ENCODE data around the gene RFX8. TPM values are rescaled to one million over a fixed set of nuclear protein-coding genes. Genes with fewer than 3 reads are reported as not detected.

Gene RFX8
- total and polyA plus RNA-seq, 7 donors: 0.12 to 0.83 TPM; not detected in 5

DNA sequence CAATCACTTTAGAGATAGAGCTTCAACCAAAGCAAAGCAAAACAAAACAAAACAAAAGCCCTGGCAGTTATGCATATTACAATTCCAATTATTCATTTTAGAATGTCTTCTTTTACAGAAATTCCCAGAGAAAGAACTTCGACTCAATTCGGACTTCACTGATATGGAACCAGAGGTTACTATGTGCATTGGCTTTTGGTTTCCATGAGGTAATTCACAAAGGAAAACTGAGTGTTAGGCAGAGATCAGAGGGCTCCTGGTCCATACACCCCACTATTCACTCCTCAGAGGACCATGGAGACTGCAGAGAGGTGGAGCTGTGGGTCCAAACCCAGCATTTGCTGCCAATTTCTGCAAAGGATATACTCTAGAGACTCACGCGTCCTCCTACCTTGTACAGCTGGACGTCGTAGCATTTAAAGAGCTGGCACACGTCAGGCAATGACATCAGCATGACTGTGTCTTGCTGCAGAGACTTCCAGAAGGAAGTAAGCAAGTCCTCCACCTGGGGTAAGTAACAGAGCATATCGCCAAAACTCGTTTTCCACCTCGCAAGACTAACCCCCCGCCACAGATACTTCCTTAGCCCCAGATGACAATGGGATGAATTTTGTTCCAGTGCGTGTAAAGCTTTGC lies 56.3 kb downstream of the RFX8 start:
- H3K27me3 ChIP-seq: no peaks in the 10 kb centered on the region
- intact Hi-C loops (cut with DNase I): loop anchor here (1.0 kb wide), 1 partner anchor 413 kb away; no protein-coding TSS in a partner anchor
- H3K36me3 ChIP-seq: no peaks in the 10 kb centered on the region
- TF ChIP-seq, protein P1, sequence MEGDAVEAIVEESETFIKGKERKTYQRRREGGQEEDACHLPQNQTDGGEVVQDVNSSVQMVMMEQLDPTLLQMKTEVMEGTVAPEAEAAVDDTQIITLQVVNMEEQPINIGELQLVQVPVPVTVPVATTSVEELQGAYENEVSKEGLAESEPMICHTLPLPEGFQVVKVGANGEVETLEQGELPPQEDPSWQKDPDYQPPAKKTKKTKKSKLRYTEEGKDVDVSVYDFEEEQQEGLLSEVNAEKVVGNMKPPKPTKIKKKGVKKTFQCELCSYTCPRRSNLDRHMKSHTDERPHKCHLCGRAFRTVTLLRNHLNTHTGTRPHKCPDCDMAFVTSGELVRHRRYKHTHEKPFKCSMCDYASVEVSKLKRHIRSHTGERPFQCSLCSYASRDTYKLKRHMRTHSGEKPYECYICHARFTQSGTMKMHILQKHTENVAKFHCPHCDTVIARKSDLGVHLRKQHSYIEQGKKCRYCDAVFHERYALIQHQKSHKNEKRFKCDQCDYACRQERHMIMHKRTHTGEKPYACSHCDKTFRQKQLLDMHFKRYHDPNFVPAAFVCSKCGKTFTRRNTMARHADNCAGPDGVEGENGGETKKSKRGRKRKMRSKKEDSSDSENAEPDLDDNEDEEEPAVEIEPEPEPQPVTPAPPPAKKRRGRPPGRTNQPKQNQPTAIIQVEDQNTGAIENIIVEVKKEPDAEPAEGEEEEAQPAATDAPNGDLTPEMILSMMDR (IDR thresholded peaks at IDR 0.05): no peak
- TF ChIP-seq EP300 (IDR thresholded peaks at IDR 0.05) (no peak), POLR2A (IDR thresholded peaks at IDR 0.05) (no peak), POLR2AphosphoS5 (IDR thresholded peaks at IDR 0.05) (no peak)
- no peaks in the 10 kb centered on the region for H3K4me1 ChIP-seq
- H3K9me3 ChIP-seq: no peaks in the 10 kb centered on the region
- WGBS, 2 donors: 76 to 81% methylated on average over 12 of the region's 12 CpGs
- H3K4me3 ChIP-seq: no peak overlapping the region
- H3K27ac ChIP-seq: no peak overlapping the region
- DNase-seq: no peak

DNA sequence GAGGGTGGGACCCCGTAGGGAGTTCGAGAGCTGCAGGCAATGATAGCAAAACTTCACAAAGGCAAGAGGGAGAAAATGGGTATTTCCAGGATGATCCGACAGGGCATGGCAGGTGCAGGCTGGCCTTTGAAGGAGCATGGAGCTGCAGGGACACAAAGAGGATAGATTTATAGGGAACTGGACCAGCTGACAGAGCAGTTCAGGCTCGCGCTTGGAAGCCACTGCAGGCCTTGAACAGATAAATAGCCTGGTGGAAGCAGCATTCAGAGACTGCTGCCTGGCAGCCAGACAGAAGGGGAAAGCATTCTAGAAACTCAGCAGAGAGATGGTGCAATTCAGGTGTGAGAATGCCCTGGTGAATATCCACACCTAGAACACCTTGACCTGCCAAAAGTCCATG lies 58.3 kb downstream of the RFX8 start:
- intact Hi-C loops (cut with DNase I): no loop called here
- H3K27ac ChIP-seq: no peak overlapping the region
- H3K36me3 ChIP-seq: no peaks in the 10 kb centered on the region
- WGBS, 2 donors: 90 to 91% methylated on average over 5 of the region's 5 CpGs
- no peak overlapping the region for H3K4me3 ChIP-seq
- H3K27me3 ChIP-seq: no peaks in the 10 kb centered on the region
- no peak for DNase-seq
- no peaks in the 10 kb centered on the region for H3K9me3 ChIP-seq
- no peaks in the 10 kb centered on the region for H3K4me1 ChIP-seq
- TF ChIP-seq EP300 (IDR thresholded peaks at IDR 0.05): no peak
- TF ChIP-seq, protein P1 (IDR thresholded peaks at IDR 0.05): no peak
- no peak for TF ChIP-seq POLR2AphosphoS5 (IDR thresholded peaks at IDR 0.05)
- no peak for TF ChIP-seq POLR2A (IDR thresholded peaks at IDR 0.05)

DNA sequence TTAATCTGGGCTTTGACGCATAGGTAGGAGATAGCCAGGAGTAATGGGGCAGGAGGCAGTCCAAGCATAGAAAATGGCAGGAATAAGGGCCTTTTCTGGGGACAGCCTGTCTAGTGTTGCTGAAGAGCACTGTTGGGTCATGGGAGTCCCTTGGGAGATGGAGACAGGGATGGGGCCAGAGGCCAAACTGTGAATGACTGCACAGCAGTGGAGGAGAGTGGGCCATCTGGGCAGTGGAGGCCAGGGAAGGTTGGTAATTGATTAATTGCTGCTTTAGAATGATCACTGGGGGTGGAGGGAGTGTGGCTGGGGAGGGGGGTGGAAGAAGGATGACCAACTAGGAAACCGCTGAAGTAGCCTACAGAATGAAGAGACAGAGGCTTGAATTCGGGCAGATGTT lies 59.0 kb downstream of the RFX8 start:
- 92 to 95% methylated on average over 3 of the region's 3 CpGs for WGBS, 2 donors
- Histone ChIP-seq H3K27me3 (no peaks in the 10 kb centered on the region), H3K4me3 (no peak overlapping the region), H3K27ac (no peak overlapping the region), H3K4me1 (no peaks in the 10 kb centered on the region), H3K36me3 (no peaks in the 10 kb centered on the region), H3K9me3 (no peaks in the 10 kb centered on the region)
- intact Hi-C loops (cut with DNase I): no loop called here
- no peak for DNase-seq
- no peak for TF ChIP-seq POLR2A (IDR thresholded peaks at IDR 0.05)
- no peak for TF ChIP-seq EP300 (IDR thresholded peaks at IDR 0.05)
- TF ChIP-seq POLR2AphosphoS5 (IDR thresholded peaks at IDR 0.05): no peak
- TF ChIP-seq, protein P1 (IDR thresholded peaks at IDR 0.05): no peak

DNA sequence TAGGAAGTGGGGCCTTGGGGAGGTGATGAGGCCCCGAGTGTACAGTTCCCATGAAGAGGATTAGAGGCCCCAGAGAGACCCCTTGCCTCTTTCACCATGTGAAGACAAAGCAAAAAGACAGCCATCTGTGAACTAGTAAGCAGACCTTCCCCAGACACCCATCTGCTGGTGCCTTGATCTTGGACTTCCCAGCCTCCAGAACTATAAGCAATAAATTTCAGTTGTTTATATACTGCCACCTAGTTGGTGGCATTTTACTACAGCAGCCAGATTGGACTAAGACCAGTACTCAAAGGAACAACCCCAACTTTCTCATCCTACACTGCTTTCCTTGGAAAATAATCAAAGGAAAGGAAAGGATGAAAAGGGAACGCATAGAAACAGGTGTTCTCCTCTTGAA lies 59.7 kb downstream of the RFX8 start:
- Histone ChIP-seq H3K4me3 (no peak overlapping the region), H3K27ac (no peak overlapping the region), H3K36me3 (no peaks in the 10 kb centered on the region), H3K9me3 (no peaks in the 10 kb centered on the region), H3K27me3 (no peaks in the 10 kb centered on the region), H3K4me1 (no peaks in the 10 kb centered on the region)
- no peak for TF ChIP-seq EP300 (IDR thresholded peaks at IDR 0.05)
- no peak for TF ChIP-seq POLR2AphosphoS5 (IDR thresholded peaks at IDR 0.05)
- TF ChIP-seq, protein P1 (IDR thresholded peaks at IDR 0.05): no peak
- no peak for DNase-seq
- WGBS, 2 donors: 93 to 98% methylated on average over 2 of the region's 2 CpGs
- intact Hi-C loops (cut with DNase I): no loop called here

All from sigmoid colon (tissue), 7 donors.